Endothelial cell of umbilical vein (primary cell): Measurements from ENCODE around the gene KRT33A. TPM values are rescaled to one million over a fixed set of nuclear protein-coding genes. Genes with fewer than 3 reads are reported as not detected.
"Not testable (repeated sequence)": the region's sequence is repeated elsewhere in the genome, so short reads cannot be mapped to it uniquely, and the experiment has no call there.

ENCODE experiments used
- BruUV-seq: library from RNA; stranded (reverse); fragments of 400-500 nt; replicated peaks from 2 replicates; lab custom pipeline; 2021; lab: Mats Ljungman, UMichigan
- CTCF ChIA-PET: fragments of 300-600, 350-600 bp; sonication (Branson Sonifier 250); formaldehyde crosslinking; loops from one replicate; lab custom pipeline; 2021; ENCODE audit warnings: antibody characterized with exemption, inconsistent platforms; lab: Charles Lee
- POLR2A ChIA-PET: fragments of 300-600, 350-600 bp; sonication (Branson Sonifier 250); formaldehyde crosslinking; loops from one replicate; lab custom pipeline; 2021; ENCODE audit warnings: antibody characterized with exemption, inconsistent platforms; lab: Charles Lee
- DNase-seq: peaks from one replicate; pipeline ENCODE4 v3.0.0-alpha.2; 2011; ENCODE audit warnings: low read depth, low spot score
- FAIRE-seq: peaks from 2 replicates; lab custom pipeline; 2011; peaks lifted over from hg19 to GRCh38; lab: Jason Lieb, UNC
- H2AFZ ChIP-seq: 2 replicates; pipeline ENCODE4 v1.6.0; 2012; ENCODE audit warnings: low read depth, low read length, control low read depth, inconsistent platforms
- H3K27ac ChIP-seq: 2 replicates; pipeline ENCODE4 v1.5.1; 2011; ENCODE audit warnings: low read depth, mild to moderate bottlenecking, control low read depth, low read length, moderate library complexity; ENCODE audit not compliant: insufficient read depth
- H3K27me3 ChIP-seq, 2 experiments: 2 replicates each; pipeline versions ENCODE4 v1.6.0 to v1.6.1; 2011; ENCODE audit warnings: low read length in 2 of 2, mixed read lengths in 1 of 2; ENCODE audit not compliant: control insufficient read depth in 2 of 2, insufficient read depth in 2 of 2
- H3K36me3 ChIP-seq, 2 experiments: 2 replicates in 1 of 2; 3 replicates in 1 of 2; pipeline ENCODE4 v1.5.1; 2011; ENCODE audit warnings: low read length in 2 of 2, mild to moderate bottlenecking in 1 of 2, moderate library complexity in 1 of 2; ENCODE audit not compliant: control insufficient read depth in 2 of 2, insufficient read depth in 2 of 2; ENCODE audit errors: extremely low read depth in 1 of 2
- H3K4me1 ChIP-seq: 3 replicates; pipeline ENCODE4 v1.5.1; 2011; ENCODE audit warnings: mild to moderate bottlenecking, low read length; ENCODE audit not compliant: control insufficient read depth, insufficient read depth; ENCODE audit errors: extremely low read depth
- H3K4me2 ChIP-seq: 2 replicates; pipeline ENCODE4 v1.6.1; 2011; ENCODE audit warnings: low read length, control low read depth, mixed read lengths; ENCODE audit not compliant: insufficient read depth
- H3K4me3 ChIP-seq, 3 experiments: fragments of 200-600 bp in 1 of 3; sonication (generic), shearing (Covaris generic) in 1 of 3; replicated peaks in 1 of 3; 2 replicates each; pipeline ENCODE4 v1.5.1; 2011 to 2016; ENCODE audit warnings: control low read depth in 3 of 3, low read length in 3 of 3, mild to moderate bottlenecking in 2 of 3, inconsistent platforms in 1 of 3, low read depth in 1 of 3, moderate library complexity in 1 of 3; ENCODE audit not compliant: insufficient read depth in 1 of 3
- H3K79me2 ChIP-seq: 2 replicates; pipeline ENCODE4 v1.6.0; 2012; ENCODE audit warnings: low read length, inconsistent platforms; ENCODE audit not compliant: control insufficient read depth, insufficient read depth
- H3K9ac ChIP-seq: replicated peaks from 2 replicates; pipeline ENCODE3; 2011; ENCODE audit warnings: low read length, control low read depth; ENCODE audit not compliant: insufficient read depth; ENCODE audit errors: extremely low read depth
- H3K9me1 ChIP-seq: replicated peaks from 3 replicates; pipeline ENCODE4 v1.6.0; 2011; ENCODE audit warnings: mild to moderate bottlenecking, low read length; ENCODE audit not compliant: control insufficient read depth, insufficient read depth; ENCODE audit errors: extremely low read depth
- H3K9me3 ChIP-seq: replicated peaks from 2 replicates; pipeline ENCODE4 v1.5.1; 2012; ENCODE audit warnings: low read length, inconsistent platforms; ENCODE audit not compliant: control insufficient read depth, insufficient read depth
- H4K20me1 ChIP-seq: replicated peaks from 2 replicates; pipeline ENCODE3; 2011; ENCODE audit warnings: mild to moderate bottlenecking, low read length; ENCODE audit not compliant: control insufficient read depth, insufficient read depth; ENCODE audit errors: extremely low read depth
- EZH2 ChIP-seq: IDR thresholded peaks from 2 replicates; pipeline ENCODE4 v1.6.1; 2012; ENCODE audit warnings: borderline replicate concordance, low read depth, mild to moderate bottlenecking, moderate library complexity, low read length, inconsistent platforms; ENCODE audit not compliant: severe bottlenecking
- FOS ChIP-seq: IDR thresholded peaks from 2 replicates; pipeline ENCODE4 v1.6.1; 2011; ENCODE audit warnings: mild to moderate bottlenecking, low read length, moderate library complexity, borderline replicate concordance; ENCODE audit not compliant: insufficient read depth
- GATA2 ChIP-seq: IDR thresholded peaks from 2 replicates; pipeline ENCODE4 v1.7.0; 2011; ENCODE audit warnings: low read depth, mild to moderate bottlenecking, moderate library complexity, mixed read lengths, low read length; ENCODE audit not compliant: insufficient read length, insufficient read depth
- JUN ChIP-seq: IDR thresholded peaks from 2 replicates; pipeline ENCODE4 v1.6.1; 2011; ENCODE audit warnings: borderline replicate concordance, low read depth; ENCODE audit not compliant: insufficient read length, insufficient read depth
- MYC ChIP-seq: IDR thresholded peaks from one replicate; pipeline ENCODE4 v1.6.1; 2011; ENCODE audit warnings: mild to moderate bottlenecking, low read depth, low read length
- POLR2A ChIP-seq: IDR thresholded peaks from 2 replicates; pipeline ENCODE4 v1.6.1; 2012; ENCODE audit warnings: low read depth, mild to moderate bottlenecking, control low read depth, low read length
- POLR2AphosphoS5 ChIP-seq: IDR thresholded peaks from 2 replicates; pipeline ENCODE4 v1.6.1; 2012; ENCODE audit warnings: low read depth, mild to moderate bottlenecking, control low read depth, low read length, moderate library complexity; ENCODE audit not compliant: insufficient read depth
- dilution Hi-C: fragments of 300-500 bp; cut with MboI; formaldehyde crosslinking; loops from one replicate; pipeline ENCODE4 v1.15.0; 2019; ENCODE audit warnings: low sequenced_read_pairs; ENCODE audit not compliant: extremely low pct_ligation_motif_present
- intact Hi-C: fragments of 100-400 bp; cut with micrococcal nuclease; formaldehyde crosslinking; loops from one replicate; pipeline ENCODE4 v1.10.0; 2022
- polyA plus RNA-seq, 4 experiments: library from polyadenylated mRNA; depleted of rRNA in 3 of 4; stranded (reverse) in 3 of 4; unstranded in 1 of 4; fragments of >200 nt; gene quantifications; 2 replicates each; pipeline versions ENCODE4 v1.2.1 to v1.2.3, GENCODE V29; 2011 to 2012; ENCODE audit warnings: missing spikeins in 1 of 4
- total RNA-seq: library from RNA; stranded (reverse); gene quantifications from 2 replicates; pipeline ENCODE4 v1.2.3, GENCODE V29; 2021
- TF ChIP-seq, protein P1 (sequence below): IDR thresholded peaks from 2 replicates; pipeline ENCODE4 v1.6.1; 2011; ENCODE audit not compliant: insufficient read depth, insufficient read length
- TF ChIP-seq, protein P2 (sequence below), 2 donors: IDR thresholded peaks; 1 replicate in 1 of 2; 2 replicates in 1 of 2; pipeline ENCODE4 v1.5.1; 2011; ENCODE audit warnings: low read length in 2 of 2, mild to moderate bottlenecking in 2 of 2, moderate library complexity in 2 of 2, control low read depth in 1 of 2, inconsistent platforms in 1 of 2, low read depth in 1 of 2; ENCODE audit not compliant: insufficient read depth in 1 of 2; ENCODE audit errors: extremely low read depth in 1 of 2

Gene KRT33A
- total and polyA plus RNA-seq, 2 donors (not counting 3 experiments of a cell fraction or from before 2014, with no cell fraction given), result not detected

DNA sequence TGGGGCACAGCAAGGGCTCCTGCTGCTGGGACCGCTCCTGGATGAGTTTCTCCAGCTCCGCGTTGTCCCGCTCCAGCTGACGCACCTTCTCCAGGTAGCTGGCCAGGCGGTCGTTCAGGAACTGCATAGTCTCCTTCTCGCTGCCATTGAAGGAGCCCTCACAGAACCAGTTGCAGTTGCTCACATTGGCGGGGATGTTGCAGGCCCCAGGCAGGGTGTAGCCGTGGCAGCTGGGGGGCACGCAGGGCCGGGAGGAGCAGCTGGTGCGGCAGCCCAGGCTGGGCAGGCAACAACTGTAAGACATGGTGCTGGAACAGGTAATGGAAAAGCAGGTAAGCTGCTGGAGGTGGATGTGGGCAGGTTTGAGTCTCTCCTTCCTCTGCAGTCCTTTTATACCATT is 31.3 kb upstream of the KRT33A start, which contains the start of gene KRT34:
Gene KRT34 (minus strand): TSS at position 364 of the 400 bp plus-strand sequence. CDS start 60 bp downstream, at position 304.
- H2AFZ ChIP-seq, dilution Hi-C loops, FAIRE-seq, H4K20me1 ChIP-seq, H3K4me1 ChIP-seq, H3K9me3 ChIP-seq, DNase-seq, BruUV-seq, H3K9ac ChIP-seq, H3K27ac ChIP-seq, H3K36me3 ChIP-seq, H3K79me2 ChIP-seq, H3K27me3 ChIP-seq, intact Hi-C loops, H3K4me2 ChIP-seq, CTCF ChIA-PET, H3K4me3 ChIP-seq, POLR2A ChIA-PET, H3K9me1 ChIP-seq: not testable (repeated sequence)

DNA sequence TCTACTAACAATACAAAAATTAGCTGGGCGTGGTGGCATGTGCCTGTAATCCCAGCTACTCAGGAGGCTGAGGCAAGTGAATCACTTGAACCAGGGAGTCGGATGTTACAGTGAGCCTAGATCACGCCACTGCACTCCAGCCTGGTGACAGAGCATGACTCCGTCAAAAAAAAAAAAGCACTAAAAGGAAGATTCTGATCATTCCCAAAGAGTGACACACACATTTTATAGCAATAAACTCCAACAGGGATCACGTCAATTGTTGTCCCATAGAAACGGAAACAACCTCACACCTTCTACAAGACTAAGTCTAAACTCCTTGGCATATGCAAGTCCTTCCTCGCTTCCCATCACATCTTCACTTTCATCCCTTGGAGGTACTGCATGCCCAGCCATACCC is 29.5 kb upstream of the KRT33A start:
- CTCF ChIA-PET, H3K9me3 ChIP-seq, H2AFZ ChIP-seq, BruUV-seq, H3K36me3 ChIP-seq, H3K4me2 ChIP-seq, H3K27ac ChIP-seq, POLR2A ChIA-PET, intact Hi-C loops, H3K4me1 ChIP-seq, FAIRE-seq, H3K27me3 ChIP-seq, dilution Hi-C loops, H3K79me2 ChIP-seq, H3K4me3 ChIP-seq, H3K9me1 ChIP-seq, DNase-seq, H3K9ac ChIP-seq, H4K20me1 ChIP-seq: not testable (repeated sequence)

DNA sequence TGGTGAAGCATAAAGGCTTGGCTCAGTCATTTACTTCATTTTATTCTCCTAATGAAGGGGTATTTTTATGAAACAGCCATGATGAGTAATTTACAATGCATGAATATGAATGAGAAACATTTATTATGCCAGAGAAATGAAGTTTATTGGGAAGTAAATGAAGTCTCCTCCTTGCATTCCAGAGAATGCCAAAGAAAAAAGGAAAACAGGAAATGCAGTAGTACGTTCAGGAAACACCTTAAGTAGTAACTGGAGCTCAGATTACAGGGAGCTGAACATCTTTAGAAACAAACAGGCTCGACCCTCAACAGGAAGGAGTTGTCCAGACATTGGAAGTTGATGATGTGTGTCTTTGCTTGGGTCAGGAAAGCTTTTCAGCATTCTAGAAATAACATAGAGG is 26.9 kb upstream of the KRT33A start:
- dilution Hi-C loops, result no loop called here
- H3K79me2 ChIP-seq, result no peaks in the 10 kb centered on the region
- H3K9me3 ChIP-seq, result no peaks in the 10 kb centered on the region
- H3K9ac ChIP-seq, result no peak overlapping the region
- CTCF ChIA-PET, result no interaction called here
- POLR2A ChIA-PET, result no interaction called here
- no peaks in the 10 kb centered on the region for H3K27me3 ChIP-seq
- H3K36me3 ChIP-seq, result no peaks in the 10 kb centered on the region
- no peaks in the 10 kb centered on the region for H3K9me1 ChIP-seq
- H3K4me2 ChIP-seq, result no peak overlapping the region
- TF ChIP-seq, protein P1, sequence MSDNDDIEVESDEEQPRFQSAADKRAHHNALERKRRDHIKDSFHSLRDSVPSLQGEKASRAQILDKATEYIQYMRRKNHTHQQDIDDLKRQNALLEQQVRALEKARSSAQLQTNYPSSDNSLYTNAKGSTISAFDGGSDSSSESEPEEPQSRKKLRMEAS, result no peak
- TF ChIP-seq, protein P2, sequence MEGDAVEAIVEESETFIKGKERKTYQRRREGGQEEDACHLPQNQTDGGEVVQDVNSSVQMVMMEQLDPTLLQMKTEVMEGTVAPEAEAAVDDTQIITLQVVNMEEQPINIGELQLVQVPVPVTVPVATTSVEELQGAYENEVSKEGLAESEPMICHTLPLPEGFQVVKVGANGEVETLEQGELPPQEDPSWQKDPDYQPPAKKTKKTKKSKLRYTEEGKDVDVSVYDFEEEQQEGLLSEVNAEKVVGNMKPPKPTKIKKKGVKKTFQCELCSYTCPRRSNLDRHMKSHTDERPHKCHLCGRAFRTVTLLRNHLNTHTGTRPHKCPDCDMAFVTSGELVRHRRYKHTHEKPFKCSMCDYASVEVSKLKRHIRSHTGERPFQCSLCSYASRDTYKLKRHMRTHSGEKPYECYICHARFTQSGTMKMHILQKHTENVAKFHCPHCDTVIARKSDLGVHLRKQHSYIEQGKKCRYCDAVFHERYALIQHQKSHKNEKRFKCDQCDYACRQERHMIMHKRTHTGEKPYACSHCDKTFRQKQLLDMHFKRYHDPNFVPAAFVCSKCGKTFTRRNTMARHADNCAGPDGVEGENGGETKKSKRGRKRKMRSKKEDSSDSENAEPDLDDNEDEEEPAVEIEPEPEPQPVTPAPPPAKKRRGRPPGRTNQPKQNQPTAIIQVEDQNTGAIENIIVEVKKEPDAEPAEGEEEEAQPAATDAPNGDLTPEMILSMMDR (IDR thresholded peaks at IDR 0.05; ENCODE audit: extremely low read depth in 1 of 2, insufficient read depth in 1 of 2, low read depth in 1 of 2, low read length in 2 of 2), result no peak
- TF ChIP-seq POLR2AphosphoS5, result no peak
- no peak for TF ChIP-seq GATA2
- no peak for TF ChIP-seq FOS
- TF ChIP-seq JUN, result no peak
- TF ChIP-seq MYC, result no peak
- TF ChIP-seq POLR2A, result no peak
- no peak for TF ChIP-seq EZH2
- DNase-seq (peak; percentile 33), FAIRE-seq (no peak)
- H3K27ac ChIP-seq, result no peak overlapping the region
- H3K4me3 ChIP-seq, result no peak overlapping the region
- H2AFZ ChIP-seq, result no peak overlapping the region
- no peaks in the 10 kb centered on the region for H4K20me1 ChIP-seq
- no TSS peak for BruUV-seq
- no peaks in the 10 kb centered on the region for H3K4me1 ChIP-seq
- intact Hi-C loops, result no loop called here
